Adrenal gland (tissue), 12 donors: ENCODE results near the gene ITGA3. TPM values are rescaled to one million over a fixed set of nuclear protein-coding genes. Genes with fewer than 3 reads are reported as not detected.

ENCODE experiments used
- DNase-seq, 7 donors: peaks; one replicate each; pipeline ENCODE4 v3.0.0-alpha.2; 2019 to 2020
- H3K27ac ChIP-seq, 5 donors: fragments of 200-600 bp; sonication (generic) in 4 of 5; 1 replicate in 3 of 5; 2 replicates in 2 of 5; pipeline versions ENCODE4 v1.5.1 to v1.8.0; 2016 to 2020; ENCODE audit warnings: mild to moderate bottlenecking in 1 of 5
- H3K27me3 ChIP-seq: fragments of 200-600 bp; 2 replicates; pipeline ENCODE4 v1.8.0; 2021
- H3K36me3 ChIP-seq, 2 donors: fragments of 200-600 bp; replicated peaks in 1 of 2; 1 replicate in 1 of 2; 2 replicates in 1 of 2; pipeline versions ENCODE4 v1.5.1 to v1.8.0; 2018 to 2022
- H3K4me1 ChIP-seq, 2 donors: fragments of 200-600 bp; replicated peaks in 1 of 2; 1 replicate in 1 of 2; 2 replicates in 1 of 2; pipeline versions ENCODE4 v1.5.1 to v1.8.0; 2018 to 2021
- H3K4me3 ChIP-seq, 4 donors: fragments of 200-600 bp; sonication (generic) in 3 of 4; one replicate each; pipeline ENCODE4 v1.5.1; 2016 to 2018
- H3K9me3 ChIP-seq, 3 donors: fragments of 200-600 bp; sonication (generic) in 1 of 3; replicated peaks in 1 of 3; 1 replicate in 2 of 3; 2 replicates in 1 of 3; pipeline versions ENCODE4 v1.5.1 to v1.8.0; 2016 to 2021
- CTCF ChIP-seq, 6 experiments: fragments of 450-650 bp in 4 of 6; fragments of 200-600 bp in 2 of 6; sonication (generic) in 1 of 6; IDR thresholded peaks; 1 replicate in 5 of 6; 2 replicates in 1 of 6; pipeline versions ENCODE4 v1.5.1 to v1.8.0; 2016 to 2021; ENCODE audit warnings: antibody characterized with exemption in 6 of 6, mild to moderate bottlenecking in 2 of 6, moderate library complexity in 1 of 6
- POLR2A ChIP-seq, 2 donors: fragments of 450-650 bp; IDR thresholded peaks; one replicate each; pipeline ENCODE4 v1.6.1; 2017; ENCODE audit warnings: antibody characterized with exemption in 2 of 2, mild to moderate bottlenecking in 2 of 2, moderate library complexity in 1 of 2
- WGBS, 4 donors: extraction: QIAGEN DNeasy Blood & Tissue Kit in 2 of 4; methylation state at CpG; one replicate each; pipeline versions ENCODE4 v1.1.5 to v1.1.7; 2013 to 2017; 5-methylcytosine and 5-hydroxymethylcytosine counted together
- intact Hi-C, 2 donors: fragments of 100-400 bp; cut with DNase I; formaldehyde crosslinking; loops; one replicate each; pipeline versions ENCODE4 v1.14.1 to v1.15.0; 2022 to 2023
- polyA plus RNA-seq, 3 donors: library from polyadenylated mRNA; stranded (reverse); fragments of 200-250 nt in 2 of 3; fragments of 350-450 nt in 1 of 3; fragmentation: Illumina TruSeq in 1 of 3; extraction: RNeasy Lipid Tissue Mini Kit (QIAGEN cat#74804) in 1 of 3; gene quantifications; one replicate each; pipeline ENCODE4 v1.2.3, GENCODE V29; 2013 to 2014
- total RNA-seq, 9 donors: library from RNA; depleted of rRNA in 4 of 9; stranded (reverse); fragments of >200 nt in 4 of 9; fragments of 120-200 nt in 1 of 9; fragmentation: NEBNext Ultra II Directional in 1 of 9; extraction: Animal tissue kit (Norgen Biotek cat#: 25700) in 1 of 9; gene quantifications; one replicate each; pipeline versions ENCODE4 v1.1.0 to v1.2.4, GENCODE V29; 2013 to 2023
- donor health status: healthy with polysubstance abuse.
- donor health status: Bipolar disorder and iron deficiency.
- donor health status: DM: yes; HTN: yes; CAD: no.
- donor health status: DM: no; HTN: no; CAD: no.
- donor health status: DM: no; HTN: no; CAD: no.
- donor health status: DM: yes; HTN: yes; CAD: no.

ITGA3 gene
- total and polyA plus RNA-seq, 12 donors = 20.9 to 206 (median 131) TPM

DNA sequence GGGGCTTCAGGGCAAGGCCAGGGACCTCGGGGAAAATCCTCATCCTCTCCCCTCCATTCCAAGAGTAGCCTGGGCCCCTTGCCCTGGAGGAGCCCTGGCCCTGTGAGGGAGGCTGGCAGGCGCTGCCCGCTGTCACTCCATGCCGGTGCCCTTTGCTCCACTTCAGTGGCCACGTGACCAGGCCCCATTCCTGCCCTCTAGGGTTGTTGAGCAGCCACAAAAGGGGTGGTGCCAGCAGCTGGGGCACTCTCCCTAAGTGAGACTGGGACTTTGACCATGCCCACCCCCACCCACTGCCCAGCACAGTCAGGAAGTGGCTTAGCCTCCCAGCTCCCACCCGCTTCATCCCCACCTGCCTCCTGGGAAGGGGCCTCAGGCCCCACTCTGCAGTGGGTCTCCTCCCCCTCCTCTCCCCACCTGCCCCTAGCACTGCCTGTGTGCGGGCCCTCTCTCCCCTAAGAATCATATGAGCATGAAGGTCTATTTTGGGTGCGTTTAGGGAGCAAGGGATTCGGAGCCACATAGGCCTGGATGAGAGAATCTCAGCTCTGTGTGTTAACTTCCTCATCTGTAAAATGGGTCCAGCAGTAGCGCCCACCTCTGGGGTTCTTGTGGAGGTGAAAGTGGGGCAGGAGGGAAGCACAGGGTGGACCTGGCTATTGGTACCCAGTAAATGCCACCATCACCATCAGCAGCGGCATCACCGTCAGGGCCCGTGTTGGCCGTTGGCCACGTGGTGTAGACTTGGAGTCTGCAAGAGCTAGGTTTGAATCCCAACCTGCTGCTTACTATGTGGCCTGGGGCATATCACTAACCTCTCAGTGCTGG lies 46.5 kb downstream of the ITGA3 start:
- DNase-seq = peak; percentile 69 to 92 (median 82)
- WGBS, 4 donors = 53 to 74% (median 69%) methylated on average over 8 to 15 of the region's 15 CpGs
- Histone ChIP-seq H3K4me3 (no peak overlapping the region), H3K27ac (peak overlapping the region; percentile 60 to 90 (median 81)), H3K36me3 (peaks cover 0 to 44% of the 10 kb centered on the region in 2 donors), H3K9me3 (no peaks in the 10 kb centered on the region), H3K27me3 (no peaks in the 10 kb centered on the region), H3K4me1 (peaks cover 30 to 35% of the 10 kb centered on the region in 2 donors)
- intact Hi-C loops = no loop called here
- no peak for TF ChIP-seq CTCF (IDR thresholded peaks at IDR 0.05)
- TF ChIP-seq POLR2A (IDR thresholded peaks at IDR 0.05) = peak in 1 of 2 donors; percentile 34

- no peaks in the 10 kb centered on the region for H3K9me3 ChIP-seq
- no peak for TF ChIP-seq POLR2A (IDR thresholded peaks at IDR 0.05)
- TF ChIP-seq CTCF (IDR thresholded peaks at IDR 0.05) = no peak
- no peak overlapping the region for H3K4me3 ChIP-seq
- 77 to 79% methylated on average over 2 of the region's 2 CpGs; no CpG with 5 or more reads in 2 of the 4 donors for WGBS, 4 donors
- H3K4me1 ChIP-seq = peaks cover 30 to 35% of the 10 kb centered on the region in 2 donors
- H3K27ac ChIP-seq = peak overlapping the region in 3 of 5 donors; percentile 48 to 90 (median 87)
- no peaks in the 10 kb centered on the region for H3K27me3 ChIP-seq
- peaks cover 0 to 43% of the 10 kb centered on the region in 2 donors for H3K36me3 ChIP-seq
- DNase-seq = no peak
- intact Hi-C loops = no loop called here
Observed at GRCh38 chr17:50103252-50103651, 47.3 kb downstream of the ITGA3 start.

DNA sequence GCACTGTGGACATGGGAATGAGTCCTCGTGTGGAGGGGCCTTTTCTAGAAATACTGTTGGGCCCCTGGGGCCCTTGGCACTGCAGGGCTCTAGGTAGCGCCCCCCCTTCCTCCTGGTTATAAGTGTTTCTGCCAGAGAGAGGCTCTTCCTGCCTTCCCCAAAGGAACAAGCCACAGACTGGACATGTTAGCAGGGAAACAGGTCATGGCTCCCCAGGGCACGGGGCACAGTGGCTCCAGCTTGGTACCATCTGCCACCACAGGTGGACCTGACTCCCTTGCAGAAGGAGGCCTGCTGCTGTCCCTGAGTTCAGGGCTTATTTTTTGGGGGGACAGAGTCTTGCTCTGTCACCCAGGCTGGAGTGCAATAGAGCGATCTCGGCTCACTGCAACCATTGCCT lies 48.0 kb downstream of the ITGA3 start:
- Histone ChIP-seq H3K9me3 (no peaks in the 10 kb centered on the region), H3K4me3 (no peak overlapping the region), H3K27me3 (no peaks in the 10 kb centered on the region), H3K36me3 (peaks cover 0 to 43% of the 10 kb centered on the region in 2 donors), H3K27ac (no peak overlapping the region), H3K4me1 (peaks cover 30 to 37% of the 10 kb centered on the region in 2 donors)
- intact Hi-C loops = no loop called here
- DNase-seq = no peak
- 71 to 92% (median 88%) methylated on average over 4 to 5 of the region's 5 CpGs for WGBS, 4 donors
- TF ChIP-seq POLR2A (IDR thresholded peaks at IDR 0.05) (no peak), CTCF (IDR thresholded peaks at IDR 0.05) (no peak)

DNA sequence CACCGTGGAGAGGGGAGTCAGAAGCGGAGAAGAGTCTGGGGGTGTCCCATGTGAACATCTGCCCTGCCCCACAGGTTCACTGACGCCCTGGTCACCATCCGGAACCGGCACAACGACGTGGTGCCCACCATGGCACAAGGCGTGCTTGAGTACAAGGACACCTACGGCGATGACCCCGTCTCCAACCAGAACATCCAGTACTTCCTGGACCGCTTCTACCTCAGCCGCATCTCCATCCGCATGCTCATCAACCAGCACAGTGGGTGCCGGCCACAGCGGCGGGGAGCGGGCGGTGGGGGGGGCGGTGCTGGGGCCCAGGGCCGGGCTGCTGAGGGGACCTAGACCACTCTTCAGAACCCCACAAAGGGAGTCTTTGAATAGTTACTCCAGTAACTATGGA lies 49.9 kb downstream of the ITGA3 start:
- no peak overlapping the region for H3K4me3 ChIP-seq
- peaks cover 29 to 46% of the 10 kb centered on the region in 2 donors for H3K4me1 ChIP-seq
- H3K27me3 ChIP-seq = no peaks in the 10 kb centered on the region
- H3K9me3 ChIP-seq = no peaks in the 10 kb centered on the region
- H3K36me3 ChIP-seq = peaks cover 0 to 44% of the 10 kb centered on the region in 2 donors
- intact Hi-C loops = no loop called here
- TF ChIP-seq POLR2A (IDR thresholded peaks at IDR 0.05) (no peak), CTCF (IDR thresholded peaks at IDR 0.05) (no peak)
- no peak overlapping the region for H3K27ac ChIP-seq
- WGBS, 4 donors = 87 to 93% (median 93%) methylated on average over 16 to 21 of the region's 21 CpGs
- DNase-seq = no peak
